HepG2 (cell line): Measurements from ENCODE around the gene RNASE7. TPM values are rescaled to one million over a fixed set of nuclear protein-coding genes. Genes with fewer than 3 reads are reported as not detected.

ENCODE experiments used
- ARNT2 ChIP-seq: sonication (generic); formaldehyde crosslinking; IDR thresholded peaks from 2 replicates; pipeline ENCODE4 v1.8.0; 2022; ENCODE audit warnings: mild to moderate bottlenecking, low read depth, missing genetic modification reagents, moderate library complexity
- GZF1 ChIP-seq: sonication (generic); formaldehyde crosslinking; IDR thresholded peaks from 2 replicates; pipeline ENCODE4 v1.5.1; 2020; ENCODE audit warnings: mild to moderate bottlenecking, missing genetic modification reagents
- HNF4A ChIP-seq: sonication (generic); formaldehyde crosslinking; IDR thresholded peaks from 2 replicates; pipeline ENCODE4 v1.4.0; 2020; ENCODE audit warnings: missing genetic modification reagents
- HNRNPLL ChIP-seq: fragments of 200-400 bp; formaldehyde crosslinking; IDR thresholded peaks from 2 replicates; pipeline ENCODE4 v1.6.1; 2017; ENCODE audit warnings: mild to moderate bottlenecking, low read depth, low read length; ENCODE audit not compliant: poor library complexity, severe bottlenecking
- HOMEZ ChIP-seq: IDR thresholded peaks from 2 replicates; pipeline ENCODE4 v1.6.1; 2016; ENCODE audit warnings: low read depth
- HOXA9 ChIP-seq: sonication (generic); formaldehyde crosslinking; IDR thresholded peaks from 2 replicates; pipeline ENCODE4 v1.8.1; 2022; ENCODE audit warnings: missing genetic modification reagents, mild to moderate bottlenecking, moderate library complexity, borderline replicate concordance
- IRF2 ChIP-seq: IDR thresholded peaks from 2 replicates; pipeline ENCODE4 v1.6.1; 2018; ENCODE audit warnings: missing genetic modification reagents, missing compliant biosample characterization
- MAFG ChIP-seq: sonication (generic); formaldehyde crosslinking; IDR thresholded peaks from 2 replicates; pipeline ENCODE4 v1.5.1; 2020; ENCODE audit warnings: mild to moderate bottlenecking, missing genetic modification reagents
- PHF20 ChIP-seq: sonication (generic); formaldehyde crosslinking; IDR thresholded peaks from 2 replicates; pipeline ENCODE4 v1.5.0; 2020; ENCODE audit warnings: mild to moderate bottlenecking, missing genetic modification reagents
- ZBTB25 ChIP-seq: IDR thresholded peaks from 2 replicates; pipeline ENCODE4 v1.6.1; 2018; ENCODE audit warnings: missing genetic modification reagents
- ZBTB40 ChIP-seq, 2 experiments: fragments of 450-650 bp in 1 of 2; sonication (generic) in 1 of 2; formaldehyde crosslinking in 1 of 2; IDR thresholded peaks; 2 replicates each; pipeline versions ENCODE4 v1.6.1 to v1.8.0; 2016 to 2022; ENCODE audit warnings: antibody characterized with exemption in 1 of 2, mild to moderate bottlenecking in 1 of 2, missing genetic modification reagents in 1 of 2
- ZFP36L1 ChIP-seq: sonication (generic); formaldehyde crosslinking; IDR thresholded peaks from 2 replicates; pipeline ENCODE4 v1.8.0; 2022; ENCODE audit warnings: mild to moderate bottlenecking, missing genetic modification reagents, moderate library complexity
- ZNF317 ChIP-seq: sonication (generic); formaldehyde crosslinking; IDR thresholded peaks from 2 replicates; pipeline ENCODE4 v1.5.0; 2020; ENCODE audit warnings: mild to moderate bottlenecking, missing genetic modification reagents
- ZNF431 ChIP-seq: sonication (generic); formaldehyde crosslinking; IDR thresholded peaks from 2 replicates; pipeline ENCODE4 v1.9.0; 2022; ENCODE audit warnings: missing genetic modification reagents, low read depth, mild to moderate bottlenecking, borderline replicate concordance
- ZNF546 ChIP-seq: sonication (generic); formaldehyde crosslinking; conservative IDR thresholded peaks from 2 replicates; pipeline ENCODE4 v1.8.1; 2023; ENCODE audit warnings: mild to moderate bottlenecking, missing genetic modification reagents
- ZNF678 ChIP-seq: sonication (generic); formaldehyde crosslinking; IDR thresholded peaks from 2 replicates; pipeline ENCODE4 v1.4.0; 2020; ENCODE audit warnings: mild to moderate bottlenecking, missing genetic modification reagents
- ZSCAN12 ChIP-seq: sonication (generic); formaldehyde crosslinking; IDR thresholded peaks from 2 replicates; pipeline ENCODE4 v1.9.0; 2021; ENCODE audit warnings: mild to moderate bottlenecking, missing genetic modification reagents
- polyA plus RNA-seq, 8 experiments: library from polyadenylated mRNA; depleted of rRNA in 3 of 8; stranded (reverse) in 7 of 8; unstranded in 1 of 8; fragments of >200 nt; fragmentation: Illumina TruSeq in 4 of 8; extraction: Trizol in 4 of 8; gene quantifications; 2 replicates each; pipeline versions ENCODE4 v1.2.1 to v1.2.3, GENCODE V29; 2011 to 2016; ENCODE audit warnings: low read depth in 4 of 8, missing spikeins in 1 of 8, mixed read lengths in 1 of 8; ENCODE audit not compliant: insufficient read depth in 1 of 8
- total RNA-seq, 5 experiments: library from RNA; depleted of rRNA; stranded (reverse); fragments of >200 nt; fragmentation: Illumina TruSeq; extraction: Trizol; gene quantifications; 2 replicates each; pipeline ENCODE4 v1.2.3, GENCODE V29; 2016; ENCODE audit warnings: low read depth in 1 of 5

The RNASE7 gene
- total and polyA plus RNA-seq, 2 of the 13 experiments (the other 11 are each of a cell fraction or from before 2014, with no cell fraction given), result 0.04 TPM; not detected in 1

- TF ChIP-seq HOMEZ (CRISPR knock-in tag) (0 out of 2 replicates have a peak, but pooled peaks have one; percentile 37), HOXA9 (CRISPR knock-in tag) (0 out of 2 replicates have a peak, but pooled peaks have one; percentile 51), ARNT2 (CRISPR knock-in tag) (peak; percentile 82), GZF1 (CRISPR knock-in tag) (no peak), ZBTB40 (IDR thresholded peaks at IDR 0.05) (no peak), ZBTB40 (CRISPR knock-in tag; IDR thresholded peaks at IDR 0.05) (peak; percentile 62), PHF20 (CRISPR knock-in tag) (no peak), ZNF678 (CRISPR knock-in tag) (peak; percentile 73; the same call in 1 of the 2 replicates), ZSCAN12 (CRISPR knock-in tag) (no peak), ZFP36L1 (CRISPR knock-in tag) (peak; percentile 87; the same call in 1 of the 2 replicates), HNRNPLL (peak; percentile 62), MAFG (no peak), ZNF431 (CRISPR knock-in tag) (0 out of 2 replicates have a peak, but pooled peaks have one; percentile 11), ZNF546 (0 out of 2 replicates have a peak, but pooled peaks have one; percentile 84), HNF4A (CRISPR knock-in tag) (no peak; the same call in 1 of the 2 replicates), IRF2 (peak; percentile 92), ZNF317 (no peak), ZBTB25 (CRISPR knock-in tag) (peak; percentile 88; the same call in 1 of the 2 replicates)
Measured at GRCh38 chr14:21092273-21093011, 50.3 kb downstream of the RNASE7 start (continued).
